ENCODE results near the gene CIC. TPM values are rescaled to one million over a fixed set of nuclear protein-coding genes. Genes with fewer than 3 reads are reported as not detected.

The CIC gene
- polyA plus RNA-seq, 2 of the 4 experiments (the other 2 are of a cell fraction), result 7.2 to 56.4 TPM

DNA sequence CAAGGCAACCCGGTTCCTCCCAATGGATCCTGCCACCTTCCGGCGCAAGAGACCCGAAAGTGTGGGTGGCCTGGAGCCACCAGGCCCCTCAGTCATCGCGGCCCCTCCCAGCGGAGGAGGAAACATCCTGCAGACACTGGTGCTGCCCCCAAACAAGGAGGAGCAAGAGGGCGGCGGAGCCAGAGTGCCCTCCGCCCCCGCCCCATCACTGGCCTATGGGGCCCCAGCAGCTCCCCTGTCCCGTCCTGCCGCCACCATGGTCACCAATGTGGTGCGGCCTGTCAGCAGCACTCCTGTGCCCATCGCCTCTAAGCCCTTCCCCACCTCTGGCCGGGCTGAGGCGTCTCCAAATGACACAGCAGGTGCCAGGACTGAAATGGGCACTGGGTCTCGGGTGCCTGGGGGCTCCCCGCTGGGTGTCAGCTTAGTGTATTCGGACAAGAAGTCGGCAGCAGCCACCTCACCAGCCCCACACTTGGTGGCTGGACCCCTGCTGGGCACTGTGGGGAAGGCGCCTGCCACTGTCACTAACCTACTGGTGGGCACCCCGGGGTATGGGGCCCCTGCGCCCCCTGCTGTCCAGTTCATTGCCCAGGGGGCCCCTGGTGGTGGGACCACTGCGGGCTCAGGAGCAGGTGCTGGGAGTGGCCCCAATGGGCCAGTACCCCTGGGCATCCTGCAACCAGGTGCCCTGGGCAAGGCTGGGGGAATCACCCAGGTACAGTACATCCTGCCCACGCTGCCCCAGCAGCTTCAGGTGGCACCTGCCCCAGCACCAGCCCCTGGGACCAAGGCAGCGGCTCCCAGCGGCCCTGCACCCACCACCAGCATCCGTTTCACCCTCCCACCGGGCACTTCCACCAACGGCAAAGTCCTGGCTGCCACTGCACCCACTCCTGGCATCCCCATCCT is 21.7 kb downstream of the CIC start:
- ATAC-seq, result peak; percentile 48 to 83
- TF ChIP-seq ZC3H11A (IDR thresholded peaks at IDR 0.05) (no peak), POLR2AphosphoS2 (conservative IDR thresholded peaks at IDR 0.05; ENCODE audit: low read length) (no peak), HOXA7 (CRISPR knock-in tag; IDR thresholded peaks at IDR 0.05) (no peak), MAZ (IDR thresholded peaks at IDR 0.05; ENCODE audit: borderline replicate concordance, low read depth, low read length) (peak; percentile 87), ZSCAN20 (CRISPR knock-in tag; IDR thresholded peaks at IDR 0.05) (no peak), HEYL (CRISPR knock-in tag; IDR thresholded peaks at IDR 0.05) (no peak), RNF2 (IDR thresholded peaks at IDR 0.05; ENCODE audit: borderline replicate concordance, low read depth) (no peak), EHMT2 (IDR thresholded peaks at IDR 0.05; ENCODE audit: low read depth) (no peak), RARB (CRISPR knock-in tag; IDR thresholded peaks at IDR 0.05) (no peak), MYC (IDR thresholded peaks at IDR 0.05; ENCODE audit: borderline replicate concordance, low read length) (no peak), EHF (CRISPR knock-in tag; IDR thresholded peaks at IDR 0.05) (no peak), E2F6 (IDR thresholded peaks at IDR 0.05; ENCODE audit: borderline replicate concordance, low read depth) (no peak), CBX8 (IDR thresholded peaks at IDR 0.05) (no peak), MAFK (IDR thresholded peaks at IDR 0.05; ENCODE audit: partially characterized antibody) (no peak), KDM5A (IDR thresholded peaks at IDR 0.05) (no peak), RCOR1 (IDR thresholded peaks at IDR 0.05; ENCODE audit: low read depth, low read length) (no peak), KDM1A (IDR thresholded peaks at IDR 0.05; ENCODE audit: low read depth) (no peak), SMC3 (IDR thresholded peaks at IDR 0.05) (peak; percentile 81), RAD21 (conservative IDR thresholded peaks at IDR 0.05 in 1 of 2, IDR thresholded peaks at IDR 0.05 in 1 of 2) (peak; percentile 76 to 78; a peak in 4 of 5 replicates), BCL3 (IDR thresholded peaks at IDR 0.05) (no peak), ZFP36 (IDR thresholded peaks at IDR 0.05; ENCODE audit: borderline replicate concordance, partially characterized antibody) (no peak), ESRRA (IDR thresholded peaks at IDR 0.05; ENCODE audit: borderline replicate concordance, low read length) (no peak), CEBPB (IDR thresholded peaks at IDR 0.05) (no peak), FOXS1 (CRISPR knock-in tag; IDR thresholded peaks at IDR 0.05) (no peak), HMGXB4 (CRISPR knock-in tag; IDR thresholded peaks at IDR 0.05; ENCODE audit: borderline replicate concordance) (no peak)
- TF ChIP-seq, protein P1, sequence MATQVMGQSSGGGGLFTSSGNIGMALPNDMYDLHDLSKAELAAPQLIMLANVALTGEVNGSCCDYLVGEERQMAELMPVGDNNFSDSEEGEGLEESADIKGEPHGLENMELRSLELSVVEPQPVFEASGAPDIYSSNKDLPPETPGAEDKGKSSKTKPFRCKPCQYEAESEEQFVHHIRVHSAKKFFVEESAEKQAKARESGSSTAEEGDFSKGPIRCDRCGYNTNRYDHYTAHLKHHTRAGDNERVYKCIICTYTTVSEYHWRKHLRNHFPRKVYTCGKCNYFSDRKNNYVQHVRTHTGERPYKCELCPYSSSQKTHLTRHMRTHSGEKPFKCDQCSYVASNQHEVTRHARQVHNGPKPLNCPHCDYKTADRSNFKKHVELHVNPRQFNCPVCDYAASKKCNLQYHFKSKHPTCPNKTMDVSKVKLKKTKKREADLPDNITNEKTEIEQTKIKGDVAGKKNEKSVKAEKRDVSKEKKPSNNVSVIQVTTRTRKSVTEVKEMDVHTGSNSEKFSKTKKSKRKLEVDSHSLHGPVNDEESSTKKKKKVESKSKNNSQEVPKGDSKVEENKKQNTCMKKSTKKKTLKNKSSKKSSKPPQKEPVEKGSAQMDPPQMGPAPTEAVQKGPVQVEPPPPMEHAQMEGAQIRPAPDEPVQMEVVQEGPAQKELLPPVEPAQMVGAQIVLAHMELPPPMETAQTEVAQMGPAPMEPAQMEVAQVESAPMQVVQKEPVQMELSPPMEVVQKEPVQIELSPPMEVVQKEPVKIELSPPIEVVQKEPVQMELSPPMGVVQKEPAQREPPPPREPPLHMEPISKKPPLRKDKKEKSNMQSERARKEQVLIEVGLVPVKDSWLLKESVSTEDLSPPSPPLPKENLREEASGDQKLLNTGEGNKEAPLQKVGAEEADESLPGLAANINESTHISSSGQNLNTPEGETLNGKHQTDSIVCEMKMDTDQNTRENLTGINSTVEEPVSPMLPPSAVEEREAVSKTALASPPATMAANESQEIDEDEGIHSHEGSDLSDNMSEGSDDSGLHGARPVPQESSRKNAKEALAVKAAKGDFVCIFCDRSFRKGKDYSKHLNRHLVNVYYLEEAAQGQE (IDR thresholded peaks at IDR 0.05), result no peak
- TF ChIP-seq, protein P2, sequence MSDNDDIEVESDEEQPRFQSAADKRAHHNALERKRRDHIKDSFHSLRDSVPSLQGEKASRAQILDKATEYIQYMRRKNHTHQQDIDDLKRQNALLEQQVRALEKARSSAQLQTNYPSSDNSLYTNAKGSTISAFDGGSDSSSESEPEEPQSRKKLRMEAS (IDR thresholded peaks at IDR 0.05), result peak; percentile 53; the same call in 1 of the 2 replicates
- TF ChIP-seq, protein P3, sequence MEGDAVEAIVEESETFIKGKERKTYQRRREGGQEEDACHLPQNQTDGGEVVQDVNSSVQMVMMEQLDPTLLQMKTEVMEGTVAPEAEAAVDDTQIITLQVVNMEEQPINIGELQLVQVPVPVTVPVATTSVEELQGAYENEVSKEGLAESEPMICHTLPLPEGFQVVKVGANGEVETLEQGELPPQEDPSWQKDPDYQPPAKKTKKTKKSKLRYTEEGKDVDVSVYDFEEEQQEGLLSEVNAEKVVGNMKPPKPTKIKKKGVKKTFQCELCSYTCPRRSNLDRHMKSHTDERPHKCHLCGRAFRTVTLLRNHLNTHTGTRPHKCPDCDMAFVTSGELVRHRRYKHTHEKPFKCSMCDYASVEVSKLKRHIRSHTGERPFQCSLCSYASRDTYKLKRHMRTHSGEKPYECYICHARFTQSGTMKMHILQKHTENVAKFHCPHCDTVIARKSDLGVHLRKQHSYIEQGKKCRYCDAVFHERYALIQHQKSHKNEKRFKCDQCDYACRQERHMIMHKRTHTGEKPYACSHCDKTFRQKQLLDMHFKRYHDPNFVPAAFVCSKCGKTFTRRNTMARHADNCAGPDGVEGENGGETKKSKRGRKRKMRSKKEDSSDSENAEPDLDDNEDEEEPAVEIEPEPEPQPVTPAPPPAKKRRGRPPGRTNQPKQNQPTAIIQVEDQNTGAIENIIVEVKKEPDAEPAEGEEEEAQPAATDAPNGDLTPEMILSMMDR (IDR thresholded peaks at IDR 0.05), result peak; percentile 88
- TF ChIP-seq, protein P4, sequence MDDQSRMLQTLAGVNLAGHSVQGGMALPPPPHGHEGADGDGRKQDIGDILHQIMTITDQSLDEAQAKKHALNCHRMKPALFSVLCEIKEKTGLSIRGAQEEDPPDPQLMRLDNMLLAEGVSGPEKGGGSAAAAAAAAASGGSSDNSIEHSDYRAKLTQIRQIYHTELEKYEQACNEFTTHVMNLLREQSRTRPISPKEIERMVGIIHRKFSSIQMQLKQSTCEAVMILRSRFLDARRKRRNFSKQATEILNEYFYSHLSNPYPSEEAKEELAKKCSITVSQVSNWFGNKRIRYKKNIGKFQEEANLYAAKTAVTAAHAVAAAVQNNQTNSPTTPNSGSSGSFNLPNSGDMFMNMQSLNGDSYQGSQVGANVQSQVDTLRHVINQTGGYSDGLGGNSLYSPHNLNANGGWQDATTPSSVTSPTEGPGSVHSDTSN (IDR thresholded peaks at IDR 0.05), result no peak

More for the DNA sequence above, 21.7 kb downstream of the CIC start:
- ChIA-PET POLR2A (no interaction called here), CTCF (interaction anchor here (0.8 to 23.7 kb wide), 14 partner anchors 10 to 177 kb away, joined by 3 to 616 read pairs (median 4); partner anchors contain the start of genes CIC, DEDD2, GSK3A and PAFAH1B3)
- no peak overlapping the region for H3K27ac ChIP-seq
- no peaks in the 10 kb centered on the region for H3K9me3 ChIP-seq
- H3K4me2 ChIP-seq, result no peak overlapping the region
- DNase-seq (ENCODE audit: low read depth in 1 of 2, low spot score in 1 of 2) (peak; percentile 79 to 95), FAIRE-seq (no peak)
- whole genome bisulfite sequencing (ENCODE audit: missing lambda C conversion rate), result 79% methylated on average over 28 of the region's 31 CpGs
- H3K4me1 ChIP-seq, result peaks cover 16% of the 10 kb centered on the region
- no peak overlapping the region for H3K4me3 ChIP-seq

All from A549 (cell line).